DND-41 (cell line): ENCODE data around the gene CDCA5.

Experiments
- EZH2 ChIP-seq: IDR thresholded peaks from 3 replicates; pipeline ENCODE4 v1.6.1; 2012; ENCODE audit warnings: borderline replicate concordance, low read depth, mild to moderate bottlenecking, moderate library complexity, low read length, inconsistent platforms; ENCODE audit not compliant: severe bottlenecking
- TF ChIP-seq, protein P1 (sequence below): IDR thresholded peaks from 2 replicates; pipeline ENCODE4 v1.5.1; 2012; ENCODE audit warnings: borderline replicate concordance, low read length, moderate library complexity, mild to moderate bottlenecking; ENCODE audit not compliant: poor library complexity, severe bottlenecking; ENCODE audit errors: extremely low read depth

- TF ChIP-seq, protein P1, sequence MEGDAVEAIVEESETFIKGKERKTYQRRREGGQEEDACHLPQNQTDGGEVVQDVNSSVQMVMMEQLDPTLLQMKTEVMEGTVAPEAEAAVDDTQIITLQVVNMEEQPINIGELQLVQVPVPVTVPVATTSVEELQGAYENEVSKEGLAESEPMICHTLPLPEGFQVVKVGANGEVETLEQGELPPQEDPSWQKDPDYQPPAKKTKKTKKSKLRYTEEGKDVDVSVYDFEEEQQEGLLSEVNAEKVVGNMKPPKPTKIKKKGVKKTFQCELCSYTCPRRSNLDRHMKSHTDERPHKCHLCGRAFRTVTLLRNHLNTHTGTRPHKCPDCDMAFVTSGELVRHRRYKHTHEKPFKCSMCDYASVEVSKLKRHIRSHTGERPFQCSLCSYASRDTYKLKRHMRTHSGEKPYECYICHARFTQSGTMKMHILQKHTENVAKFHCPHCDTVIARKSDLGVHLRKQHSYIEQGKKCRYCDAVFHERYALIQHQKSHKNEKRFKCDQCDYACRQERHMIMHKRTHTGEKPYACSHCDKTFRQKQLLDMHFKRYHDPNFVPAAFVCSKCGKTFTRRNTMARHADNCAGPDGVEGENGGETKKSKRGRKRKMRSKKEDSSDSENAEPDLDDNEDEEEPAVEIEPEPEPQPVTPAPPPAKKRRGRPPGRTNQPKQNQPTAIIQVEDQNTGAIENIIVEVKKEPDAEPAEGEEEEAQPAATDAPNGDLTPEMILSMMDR: no peak
- no peak for TF ChIP-seq EZH2
Measured at GRCh38 chr11:65095427-65095826, 11.6 kb upstream of the CDCA5 start.
